Spleen (tissue), 7 donors: ENCODE results near the gene HIGD2B.

ENCODE experiments used
- POLR2A ChIP-seq, 3 donors: fragments of 450-650 bp; IDR thresholded peaks; one replicate each; pipeline ENCODE4 v1.5.1; 2017; ENCODE audit warnings: antibody characterized with exemption in 3 of 3, mild to moderate bottlenecking in 1 of 3
- POLR2AphosphoS5 ChIP-seq, 3 donors: sonication (generic); formaldehyde crosslinking; IDR thresholded peaks; one replicate each; pipeline ENCODE4 v1.5.1; 2017; ENCODE audit warnings: antibody characterized with exemption in 3 of 3
- TF ChIP-seq, protein P1 (sequence below), 11 experiments: fragments of 200-600 bp in 7 of 11; fragments of 450-650 bp in 4 of 11; sonication (generic) in 4 of 11; IDR thresholded peaks in 8 of 11; conservative IDR thresholded peaks in 3 of 11; 1 replicate in 7 of 11; 2 replicates in 4 of 11; pipeline versions ENCODE4 v1.4.0 to v1.8.0; 2016 to 2021; ENCODE audit warnings: antibody characterized with exemption in 11 of 11, inconsistent platforms in 4 of 11, mild to moderate bottlenecking in 1 of 11
- donor health status: DM: no; HTN: no; CAD: no; lungs with moderate emphysema.
- donor health status: DM: no; HTN: no; CAD: no.
- donor health status: DM: no; HTN: no; CAD: no.

DNA sequence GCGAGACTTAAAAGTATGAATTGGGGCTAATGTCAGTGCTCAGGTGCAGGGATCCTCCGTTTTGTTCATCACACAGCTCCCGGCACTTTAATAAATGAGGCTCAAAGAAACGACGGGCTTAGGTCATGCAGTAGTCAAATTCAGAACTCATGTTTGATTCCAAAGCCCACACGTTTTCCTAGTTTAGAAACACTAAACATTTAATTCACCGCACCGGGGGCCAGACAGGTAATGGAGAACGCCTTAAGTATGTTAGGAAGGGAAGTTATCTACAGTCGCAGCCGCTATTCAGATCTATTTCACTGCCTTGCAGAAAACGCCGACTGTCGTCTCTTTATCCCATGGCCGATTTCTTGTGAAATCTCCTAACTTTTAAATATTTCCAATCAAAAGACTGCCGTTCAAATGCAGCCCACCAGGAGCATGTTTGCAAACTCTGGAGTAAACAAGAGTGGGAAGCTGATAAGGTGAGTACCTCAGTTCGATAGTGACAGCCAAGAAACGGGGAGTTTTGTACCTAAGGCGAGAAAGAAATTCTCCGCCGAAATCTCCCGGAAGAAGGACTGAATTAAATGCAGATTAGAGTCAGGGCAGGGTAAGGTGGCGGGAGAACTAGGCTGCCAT lies 569 bp downstream of the HIGD2B start:
- TF ChIP-seq, protein P1, sequence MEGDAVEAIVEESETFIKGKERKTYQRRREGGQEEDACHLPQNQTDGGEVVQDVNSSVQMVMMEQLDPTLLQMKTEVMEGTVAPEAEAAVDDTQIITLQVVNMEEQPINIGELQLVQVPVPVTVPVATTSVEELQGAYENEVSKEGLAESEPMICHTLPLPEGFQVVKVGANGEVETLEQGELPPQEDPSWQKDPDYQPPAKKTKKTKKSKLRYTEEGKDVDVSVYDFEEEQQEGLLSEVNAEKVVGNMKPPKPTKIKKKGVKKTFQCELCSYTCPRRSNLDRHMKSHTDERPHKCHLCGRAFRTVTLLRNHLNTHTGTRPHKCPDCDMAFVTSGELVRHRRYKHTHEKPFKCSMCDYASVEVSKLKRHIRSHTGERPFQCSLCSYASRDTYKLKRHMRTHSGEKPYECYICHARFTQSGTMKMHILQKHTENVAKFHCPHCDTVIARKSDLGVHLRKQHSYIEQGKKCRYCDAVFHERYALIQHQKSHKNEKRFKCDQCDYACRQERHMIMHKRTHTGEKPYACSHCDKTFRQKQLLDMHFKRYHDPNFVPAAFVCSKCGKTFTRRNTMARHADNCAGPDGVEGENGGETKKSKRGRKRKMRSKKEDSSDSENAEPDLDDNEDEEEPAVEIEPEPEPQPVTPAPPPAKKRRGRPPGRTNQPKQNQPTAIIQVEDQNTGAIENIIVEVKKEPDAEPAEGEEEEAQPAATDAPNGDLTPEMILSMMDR (IDR thresholded peaks at IDR 0.05 in 8 of 11, conservative IDR thresholded peaks at IDR 0.05 in 3 of 11): no peak
- TF ChIP-seq POLR2A (IDR thresholded peaks at IDR 0.05) (no peak), POLR2AphosphoS5 (IDR thresholded peaks at IDR 0.05) (no peak)
